ENCODE data around the gene RGS9.
"Not testable (repeated sequence)": the region's sequence is repeated elsewhere in the genome, so short reads cannot be mapped to it uniquely, and the experiment has no call there.

Gene RGS9

DNA sequence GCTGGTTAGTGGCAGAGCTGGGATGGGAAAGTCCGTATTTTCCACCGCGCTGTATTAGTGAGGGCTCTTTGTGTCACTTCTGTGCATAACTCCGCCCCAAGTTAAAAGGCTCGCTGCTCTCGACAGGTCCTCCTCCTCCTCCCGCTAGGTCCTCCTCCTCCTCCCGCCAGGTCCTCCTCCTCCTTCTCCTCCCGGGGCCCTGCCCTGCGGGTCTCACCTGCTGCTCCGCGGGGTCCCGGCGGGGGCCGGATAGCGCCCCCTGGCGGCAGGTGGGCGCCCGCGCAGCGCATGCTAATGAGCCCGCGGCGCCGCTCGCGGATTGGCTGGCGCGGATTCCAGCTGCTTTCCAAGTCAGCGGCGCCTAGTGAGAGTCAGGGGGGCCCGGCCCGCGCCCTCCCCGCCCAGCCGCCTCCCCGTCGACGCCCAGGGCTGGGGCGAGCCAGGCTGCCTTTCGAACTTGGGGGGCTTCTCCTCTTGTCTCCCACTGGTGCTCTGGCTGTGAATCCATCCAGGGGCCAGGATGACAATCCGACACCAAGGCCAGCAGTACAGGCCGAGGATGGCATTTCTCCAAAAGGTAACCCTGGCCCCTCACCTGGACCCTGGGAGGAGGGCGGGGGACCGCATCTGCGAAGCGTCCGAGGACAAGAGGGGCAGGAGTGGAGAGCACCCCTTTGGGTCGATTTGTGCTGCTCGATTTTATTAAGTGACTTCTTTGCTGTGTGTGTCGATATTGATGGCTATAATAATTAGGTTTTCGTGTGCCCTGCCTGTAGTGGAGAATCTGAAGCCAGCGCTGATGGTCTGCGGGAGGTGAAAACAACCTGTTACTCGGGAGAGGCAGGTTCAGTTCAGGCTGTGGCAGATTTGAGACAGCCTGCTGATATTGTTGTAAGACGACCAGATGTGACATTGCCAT lies at the start of gene RGS9:
TSS of gene RGS9 (plus strand) at position 350 of the 919 bp plus-strand sequence. CDS start at position 521, 171 bp downstream.
- peak; percentile 79 for DNase-seq (ENCODE audit: low read depth)

DNA sequence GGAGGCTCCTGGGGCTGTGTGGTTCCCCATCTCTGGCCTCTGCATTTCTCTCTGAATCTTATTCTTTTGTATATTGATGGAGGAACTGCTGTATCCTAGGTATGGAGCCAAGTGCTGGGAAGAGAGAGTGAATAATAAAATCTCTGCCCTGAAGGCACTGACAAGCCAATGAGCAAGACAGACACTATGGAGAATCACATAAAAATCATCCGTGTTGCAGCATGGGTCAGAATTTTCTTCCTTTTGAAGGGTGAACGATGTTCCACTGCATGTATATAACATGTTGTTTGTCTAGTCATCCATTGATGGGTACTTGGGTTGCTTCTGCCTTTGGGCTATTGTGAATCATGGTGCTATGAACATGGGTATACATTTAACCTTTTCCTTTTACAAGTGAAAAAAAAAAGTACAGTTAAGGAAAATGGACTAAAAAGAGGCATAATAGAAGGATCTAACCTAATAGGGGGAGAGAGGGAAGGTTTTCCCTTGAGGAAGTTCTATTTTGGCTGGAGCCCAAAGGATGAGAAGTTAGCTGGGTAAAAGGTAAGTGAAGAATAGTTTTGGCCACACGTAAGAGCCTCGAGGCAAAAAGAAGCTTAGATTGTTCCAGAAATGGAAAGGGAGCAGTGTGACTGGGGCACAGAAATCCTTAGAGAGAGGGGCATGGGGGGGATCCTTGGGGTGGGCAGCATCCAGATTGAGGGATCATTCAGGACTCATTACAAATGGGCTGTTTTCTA lies 48.4 kb upstream of the RGS9 start:
- DNase-seq (ENCODE audit: low read depth), result no peak

DNA sequence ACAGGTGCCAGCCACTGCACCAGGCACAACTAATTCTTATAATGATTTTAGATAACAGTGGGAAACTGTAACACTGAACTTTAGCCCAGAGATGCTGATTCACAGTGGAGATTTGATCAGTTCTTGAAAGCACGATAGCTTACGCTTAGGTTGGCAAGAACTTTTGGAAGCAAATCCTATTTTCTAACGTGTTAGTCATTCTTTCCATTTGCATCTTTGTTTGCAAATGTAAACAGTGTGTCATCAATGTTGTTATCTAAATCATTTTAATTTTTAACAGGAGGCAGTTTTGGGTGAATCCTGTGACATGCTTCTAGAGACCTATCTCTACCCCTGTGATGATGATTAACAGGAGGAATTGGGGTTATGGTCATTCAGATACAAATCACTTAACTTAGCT lies 44.9 kb upstream of the RGS9 start:
- no peak for DNase-seq (ENCODE audit: low read depth)

DNA sequence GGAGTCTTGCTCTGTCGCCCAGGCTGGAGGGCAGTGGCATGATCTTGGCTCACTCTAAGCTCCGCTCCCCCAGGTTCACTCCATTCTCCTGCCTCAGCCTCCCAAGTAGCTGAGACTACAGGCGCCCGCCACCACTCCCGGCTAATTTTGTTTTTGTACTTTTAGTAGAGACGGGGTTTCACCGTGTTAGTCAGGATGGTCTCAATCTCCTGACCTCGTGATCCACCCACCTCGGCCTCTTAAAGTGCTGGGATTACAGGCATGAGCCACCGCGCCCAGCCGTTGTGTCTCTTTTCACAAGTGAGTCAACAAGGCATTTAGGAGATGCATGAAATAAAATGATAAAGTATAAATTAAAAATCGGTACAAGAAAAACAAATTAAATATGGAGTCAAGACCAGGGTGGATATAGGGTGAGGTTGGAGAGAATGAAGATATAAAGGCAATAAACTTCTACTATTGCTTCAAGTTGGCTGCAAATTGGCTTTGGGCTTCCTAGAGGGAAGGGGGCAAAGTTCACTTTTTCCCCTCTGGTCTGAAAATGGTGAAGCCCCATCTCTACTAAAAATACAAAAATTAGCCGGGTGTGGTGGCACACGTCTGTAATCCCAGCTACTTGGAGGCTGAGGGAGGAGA lies 44.3 kb upstream of the RGS9 start:
- DNase-seq (ENCODE audit: low read depth), result not testable (repeated sequence)

DNA sequence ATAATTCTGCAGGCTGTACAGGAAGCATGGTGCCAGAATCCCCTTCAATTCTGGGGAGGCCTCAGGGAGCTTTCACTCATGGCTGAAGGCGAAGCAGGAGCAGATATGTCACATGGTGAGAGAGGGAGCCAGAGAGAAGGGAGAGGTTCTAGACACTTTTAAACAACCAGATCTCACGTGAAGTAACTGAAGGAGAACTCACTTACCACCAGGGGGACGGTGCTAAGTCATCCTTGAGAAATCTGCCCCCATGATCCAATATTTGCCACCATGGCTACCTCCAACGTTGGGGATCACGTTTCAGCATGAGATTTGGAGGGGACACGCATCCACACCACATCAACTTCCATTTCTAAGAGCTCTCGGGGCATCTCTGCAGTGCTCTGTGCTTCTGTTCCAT lies 43.2 kb upstream of the RGS9 start:
- DNase-seq (ENCODE audit: low read depth), result no peak

DNA sequence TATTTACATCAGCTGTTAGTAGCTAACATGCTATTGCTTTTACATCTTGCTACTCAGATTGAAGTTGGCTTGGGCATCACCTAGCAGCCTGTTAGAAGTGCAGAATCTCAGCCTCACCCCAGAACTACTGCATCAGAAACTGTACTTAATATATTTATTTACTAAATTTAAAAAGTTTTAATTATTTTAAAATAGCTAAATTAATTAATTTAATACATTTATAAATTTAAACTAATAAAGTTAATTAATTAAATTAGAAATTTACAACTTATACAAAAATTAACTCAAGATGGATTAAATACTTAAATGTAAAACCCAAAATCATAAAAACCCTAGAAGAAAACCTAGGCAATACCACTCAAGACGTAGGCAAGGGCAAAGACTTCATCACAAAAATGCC lies 41.7 kb upstream of the RGS9 start:
- DNase-seq (ENCODE audit: low read depth), result no peak

DNA sequence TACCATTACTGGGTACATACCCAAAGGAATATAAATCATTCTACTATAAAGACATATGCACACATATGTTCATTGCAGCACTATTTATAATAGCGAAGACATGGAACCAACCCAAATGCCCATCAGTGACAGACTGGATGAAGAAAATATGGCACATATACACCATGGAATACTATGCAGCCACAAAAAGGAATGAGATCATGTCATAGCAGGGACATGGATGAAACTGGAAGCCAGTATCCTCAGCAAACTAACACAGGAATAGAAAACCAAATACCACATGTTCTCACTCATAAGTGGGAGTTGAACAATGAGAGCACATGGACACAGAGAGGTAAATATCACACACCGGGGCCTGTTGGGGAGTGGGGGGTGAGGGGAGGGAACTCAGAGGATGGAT lies 40.8 kb upstream of the RGS9 start:
- not testable (repeated sequence) for DNase-seq (ENCODE audit: low read depth)

DNA sequence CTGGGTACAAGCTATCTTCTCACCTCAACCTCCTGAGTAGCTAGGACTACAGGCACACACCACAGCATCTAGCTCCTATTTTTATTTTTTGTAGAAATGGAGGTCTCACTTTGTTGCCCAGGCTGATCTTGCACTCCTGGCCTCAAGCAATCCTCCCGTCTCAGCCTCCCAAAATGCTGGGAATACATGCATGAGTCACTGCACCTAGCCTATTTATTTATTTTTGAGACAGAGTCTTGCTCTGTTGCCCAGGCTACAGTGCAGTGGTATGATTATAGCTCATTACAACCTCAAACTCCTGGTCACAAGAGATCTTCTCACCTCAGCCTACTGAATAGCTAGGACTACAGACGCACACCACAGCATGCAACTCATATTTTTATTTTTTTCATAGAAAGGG lies 40.1 kb upstream of the RGS9 start:
- no peak for DNase-seq (ENCODE audit: low read depth)

DNA sequence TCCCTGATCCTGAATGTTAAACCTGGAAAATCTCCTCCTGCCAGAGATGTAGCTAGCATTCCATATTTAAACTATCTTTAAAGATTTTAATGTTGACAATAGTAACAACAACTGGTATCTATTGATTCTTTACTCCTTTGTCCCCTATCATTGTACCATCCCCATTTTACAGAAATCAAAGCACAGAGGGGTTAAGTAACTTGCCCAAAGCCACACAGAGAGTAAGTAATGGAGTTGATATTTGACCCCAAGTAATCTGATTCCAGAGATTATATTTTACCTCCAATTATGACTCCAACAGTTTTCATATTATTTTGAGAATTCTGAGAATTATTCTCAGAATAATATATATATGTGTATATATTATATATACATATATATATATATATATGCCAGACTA lies 37.7 kb upstream of the RGS9 start:
- no peak for DNase-seq (ENCODE audit: low read depth)

DNA sequence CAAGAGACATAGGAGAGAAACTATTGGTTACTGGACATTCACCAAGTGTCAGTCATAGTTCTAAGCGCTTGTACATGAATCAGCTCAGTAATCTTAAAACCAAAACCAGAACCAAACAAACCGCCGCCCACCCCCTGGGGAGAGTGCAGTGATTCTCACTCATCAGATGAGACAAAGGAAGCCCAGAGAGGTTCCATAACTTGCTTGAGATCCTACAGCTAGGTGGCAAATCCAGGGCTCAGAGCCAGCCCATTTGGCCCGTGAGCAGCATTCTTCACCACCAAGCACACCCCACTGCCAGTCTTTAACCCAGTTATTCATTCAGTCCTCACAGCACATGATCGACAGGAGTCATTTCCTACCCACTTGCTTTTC lies 37.2 kb upstream of the RGS9 start:
- peak; percentile 52 for DNase-seq (ENCODE audit: low read depth)

DNA sequence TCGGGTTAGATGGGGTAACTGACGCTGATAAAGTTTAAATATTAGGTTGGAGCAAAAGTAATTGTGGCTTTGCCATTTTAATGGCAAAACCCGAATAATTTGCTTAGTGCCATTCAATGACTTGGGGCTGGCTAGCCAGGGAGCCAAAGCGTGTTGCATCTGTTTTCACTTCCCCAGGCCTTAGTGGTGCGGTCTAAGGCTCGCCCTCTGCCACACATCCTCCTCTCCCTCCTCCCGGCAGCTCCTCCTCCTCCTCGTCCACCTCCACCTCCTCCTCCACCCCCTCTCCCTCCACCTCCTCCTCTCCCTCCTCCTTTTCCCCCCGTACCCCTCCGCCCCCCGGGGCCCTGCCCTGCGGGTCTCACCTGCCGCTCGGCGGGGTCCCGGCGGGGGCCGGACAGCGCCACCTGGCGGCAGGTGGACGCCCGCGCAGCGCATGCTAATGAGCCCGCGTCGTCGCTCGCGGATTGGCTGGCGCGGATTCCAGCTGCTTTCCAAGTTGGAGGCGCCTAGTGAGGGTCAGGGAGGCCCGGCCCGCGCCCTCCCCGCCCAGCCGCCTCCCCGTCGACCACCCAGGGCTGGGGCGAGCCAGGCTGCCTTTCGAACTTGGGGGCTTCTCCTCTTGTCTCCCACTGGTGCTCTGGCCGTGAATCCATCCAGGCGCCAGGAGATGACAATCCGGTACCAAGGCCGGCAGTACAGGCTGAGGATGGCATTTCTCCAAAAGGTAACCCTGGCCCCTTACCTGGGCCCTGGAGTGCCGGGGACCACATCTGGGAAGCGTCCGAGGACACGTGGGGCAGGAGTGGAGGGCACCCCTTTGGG lies 36.6 kb upstream of the RGS9 start:
- DNase-seq (ENCODE audit: low read depth), result peak; percentile 74

DNA sequence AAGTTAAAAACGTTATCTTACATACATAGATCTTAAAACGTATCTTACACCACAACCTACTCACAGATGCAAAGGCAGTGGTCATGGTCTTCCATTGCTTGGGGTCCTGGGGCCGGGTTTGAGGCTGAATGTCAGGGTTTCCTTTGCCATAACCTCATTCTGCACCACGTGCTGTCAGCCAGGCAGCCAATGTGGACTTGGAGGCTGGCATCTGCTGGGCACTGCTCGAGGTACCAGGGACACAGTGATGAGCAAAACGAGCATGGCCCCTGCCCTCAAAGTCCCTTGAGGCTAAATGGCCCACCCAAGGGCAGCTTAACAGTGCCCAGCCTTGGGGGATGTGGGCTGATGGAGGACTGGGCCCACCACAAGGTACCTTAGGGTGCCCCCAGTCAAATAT lies 35.8 kb upstream of the RGS9 start:
- no peak for DNase-seq (ENCODE audit: low read depth)

DNA sequence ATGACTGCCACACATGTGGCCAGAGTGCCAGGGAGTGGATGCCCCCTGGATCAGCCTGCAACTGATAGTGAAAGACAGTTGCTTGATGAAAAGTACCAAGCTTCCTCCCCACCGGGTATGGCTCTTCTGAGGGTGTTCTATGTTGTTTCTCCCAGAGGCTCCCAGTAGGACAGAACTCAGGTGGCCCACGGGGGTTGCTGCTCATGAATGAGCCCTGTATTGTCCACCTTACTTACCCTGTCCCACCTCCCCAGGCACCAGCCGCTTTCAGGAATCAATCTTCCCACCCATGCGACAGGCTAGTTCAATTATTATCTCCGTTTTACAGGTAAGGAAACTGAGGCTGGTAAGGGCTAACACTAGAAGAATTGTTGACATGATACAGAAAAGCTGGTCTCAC lies 34.9 kb upstream of the RGS9 start:
- no peak for DNase-seq (ENCODE audit: low read depth)

DNA sequence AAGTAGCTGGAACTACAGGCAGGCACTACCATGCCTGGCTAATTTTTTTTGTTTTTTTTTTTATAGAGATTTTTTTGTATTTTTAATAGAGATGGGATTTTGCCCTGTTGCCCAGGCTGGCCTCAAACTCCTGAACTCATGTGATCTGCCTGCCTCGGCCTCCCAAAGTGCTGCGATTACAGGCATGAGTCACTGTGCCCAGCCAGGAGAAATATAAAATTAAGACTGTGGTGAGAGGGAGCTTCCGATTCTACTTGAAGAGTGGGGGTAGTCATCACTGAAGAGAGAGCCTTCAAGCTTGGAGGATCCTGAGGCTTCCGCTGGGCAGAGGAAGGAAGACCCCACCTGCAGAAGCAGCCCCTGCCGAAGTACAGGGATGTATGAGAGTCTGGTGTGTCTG lies 34.4 kb upstream of the RGS9 start:
- DNase-seq (ENCODE audit: low read depth), result no peak

DNA sequence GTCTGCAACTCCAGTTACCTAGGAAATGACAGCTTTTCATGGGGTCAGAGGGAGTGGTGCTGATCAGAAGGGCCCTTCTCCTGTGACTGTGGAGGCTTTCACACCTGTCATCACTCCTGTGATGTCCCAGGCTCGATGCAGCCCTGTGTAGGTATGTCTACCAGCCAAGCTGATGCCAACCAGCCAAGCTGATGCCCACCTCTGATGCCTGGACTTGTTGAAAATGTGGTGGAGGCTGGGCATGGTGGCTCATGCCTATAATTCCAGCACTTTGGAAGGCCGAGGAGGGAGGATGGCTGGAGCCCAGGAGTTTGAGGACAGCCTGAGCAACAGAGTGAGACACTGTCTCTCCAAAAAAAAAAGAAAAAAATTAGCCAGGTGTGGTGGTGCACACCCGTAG lies 33.7 kb upstream of the RGS9 start:
- no peak for DNase-seq (ENCODE audit: low read depth)

DNA sequence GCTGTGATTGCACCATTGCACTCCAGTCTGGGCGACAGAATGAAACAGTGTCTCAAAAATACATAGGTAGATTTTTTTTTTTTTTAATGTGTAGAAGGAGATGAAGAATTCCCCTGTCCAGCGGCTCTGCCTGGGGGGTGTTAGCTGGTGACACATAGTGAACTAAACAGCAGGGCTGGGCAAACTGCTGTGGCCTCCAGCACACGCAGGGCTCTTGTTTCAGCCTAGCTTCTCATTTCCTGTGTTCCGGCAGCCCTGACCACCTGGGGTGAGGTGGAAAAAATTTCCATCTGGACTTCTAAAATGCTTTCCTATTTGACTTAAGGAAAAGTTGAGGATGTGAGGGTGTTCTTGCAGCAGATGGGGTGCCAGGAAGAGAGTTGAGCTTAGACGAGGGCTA lies 33.3 kb upstream of the RGS9 start:
- no peak for DNase-seq (ENCODE audit: low read depth)

DNA sequence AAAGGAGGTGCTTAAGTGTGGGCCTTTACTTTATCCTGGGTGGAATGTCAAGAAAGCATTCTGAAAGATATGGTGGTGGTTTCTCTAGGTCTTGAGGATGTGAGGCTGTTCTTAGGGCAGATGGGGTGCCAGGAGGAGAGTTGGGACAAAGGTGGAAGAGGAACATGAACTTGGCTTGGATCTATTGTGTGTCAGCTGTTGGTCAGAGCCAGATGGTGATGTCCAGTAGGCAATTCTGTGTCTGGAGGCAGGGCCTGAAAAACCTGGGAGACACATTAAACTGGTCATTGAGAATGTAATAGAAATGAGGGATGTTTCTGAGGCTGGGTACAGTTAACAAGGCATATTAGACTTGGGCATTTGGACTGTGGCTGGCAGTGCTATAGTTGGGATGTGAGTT lies 32.6 kb upstream of the RGS9 start:
- no peak for DNase-seq (ENCODE audit: low read depth)

DNA sequence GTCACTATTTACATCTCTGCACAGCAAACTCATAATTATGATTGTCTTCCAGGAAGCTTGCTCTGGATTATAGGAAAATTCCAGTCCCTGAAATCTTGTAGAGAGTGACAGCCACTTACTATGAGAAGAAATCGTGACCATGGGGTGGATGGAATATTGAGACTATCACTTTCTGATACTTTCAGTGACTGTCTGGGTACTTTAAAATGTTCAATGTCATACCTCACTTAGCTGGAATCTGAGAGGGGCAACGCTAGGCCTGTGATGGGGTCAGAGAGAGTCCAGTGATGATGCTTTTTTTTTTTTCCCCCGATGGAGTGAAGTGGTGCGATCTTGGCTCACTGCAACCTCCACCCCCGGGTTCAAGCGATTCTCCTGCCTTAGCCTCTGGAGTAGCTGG lies 32.2 kb upstream of the RGS9 start:
- no peak for DNase-seq (ENCODE audit: low read depth)

DNA sequence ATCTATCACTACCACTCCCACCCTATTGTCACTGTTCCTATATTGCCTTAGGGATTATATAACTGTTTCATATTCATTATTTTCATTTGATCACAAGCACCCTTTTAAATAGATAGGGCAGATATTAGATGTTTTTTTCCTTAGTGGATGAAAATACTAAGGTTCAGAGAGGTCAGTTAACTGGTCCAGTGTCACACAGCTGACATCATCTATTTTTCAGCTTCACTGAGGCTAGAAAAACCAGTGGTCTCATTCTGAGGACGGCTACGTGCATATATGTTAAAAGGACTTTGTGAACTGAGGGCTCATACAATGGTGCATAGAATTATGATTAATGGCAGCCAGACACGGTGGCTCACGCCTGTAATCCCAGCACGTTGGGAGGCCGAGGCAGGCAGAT lies 29.0 kb upstream of the RGS9 start:
- no peak for DNase-seq (ENCODE audit: low read depth)

DNA sequence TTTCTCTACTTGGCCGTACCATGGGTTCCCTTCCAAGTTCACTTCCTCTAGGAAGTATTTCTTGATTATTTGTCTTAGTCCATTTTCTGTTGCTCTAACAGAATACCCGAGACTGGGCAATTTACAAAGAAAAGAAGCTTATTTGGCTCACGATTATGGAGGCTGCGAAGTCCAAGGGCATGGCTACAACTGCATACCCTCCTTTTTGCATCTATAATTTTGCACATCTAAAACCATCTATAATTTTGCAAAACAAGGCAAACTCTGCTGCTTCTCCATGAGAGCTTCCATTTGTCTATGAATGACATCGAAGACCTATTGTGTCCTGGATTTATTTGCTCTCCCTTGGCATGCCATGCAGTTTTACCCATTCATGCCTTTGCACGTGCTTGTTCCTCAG lies 27.6 kb upstream of the RGS9 start:
- no peak for DNase-seq (ENCODE audit: low read depth)

DNA sequence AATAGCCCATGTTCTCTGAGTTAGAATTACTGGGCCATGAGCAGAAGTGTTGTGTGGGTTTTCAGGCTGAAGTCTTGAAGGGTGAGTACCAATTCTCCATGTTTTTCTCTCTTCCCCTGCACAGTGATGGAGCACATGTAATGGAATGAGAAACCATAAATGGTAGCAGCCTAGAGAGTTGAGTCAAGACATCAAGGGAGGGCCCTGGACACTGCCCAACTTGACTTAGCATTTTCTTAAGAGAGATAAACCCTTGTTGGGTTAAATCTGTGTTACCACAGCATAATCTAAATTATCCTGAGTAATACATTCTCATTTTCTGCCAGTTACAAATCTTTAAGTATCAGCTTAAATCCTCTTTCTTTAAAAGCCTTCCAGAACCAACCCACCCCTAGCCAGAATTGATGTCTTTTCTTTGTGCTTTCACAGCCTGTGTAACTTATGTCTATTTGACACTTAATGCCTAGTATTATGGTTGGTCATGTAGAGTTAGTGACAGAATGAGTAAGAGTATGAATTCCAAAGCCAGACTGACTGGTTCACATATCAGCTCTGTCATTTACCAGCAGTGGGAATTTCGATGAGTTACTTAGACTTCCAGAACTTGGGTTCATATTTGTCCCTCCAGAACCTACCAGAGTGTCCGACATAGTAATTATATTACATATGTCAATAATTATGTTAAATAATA lies 27.0 kb upstream of the RGS9 start:
- no peak for DNase-seq (ENCODE audit: low read depth)

DNA sequence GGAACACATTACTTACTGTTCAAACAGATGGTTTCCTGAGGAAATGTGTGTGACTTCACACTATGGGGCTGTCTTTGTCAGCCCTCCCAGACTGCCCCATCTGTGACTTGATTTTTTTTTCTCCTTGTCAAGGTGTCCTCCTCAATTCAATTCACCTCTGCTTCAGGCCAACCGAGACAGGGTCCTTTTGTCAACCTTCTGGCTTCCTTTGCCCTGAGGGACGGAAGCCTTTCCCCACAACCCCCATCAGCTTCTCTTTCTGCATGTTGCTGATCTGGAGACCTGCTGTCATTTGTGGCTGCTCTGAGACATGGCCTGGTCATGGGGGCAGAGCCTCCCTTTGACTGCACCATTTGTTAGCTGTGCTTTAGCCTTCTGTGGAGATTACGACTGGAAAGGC lies 21.3 kb upstream of the RGS9 start:
- DNase-seq (ENCODE audit: low read depth), result no peak

Data from activated gamma-delta T cell treated with anti-CD3 and anti-CD28 coated beads, Interleukin-2, amount 50 U/mL, for 16 hours (primary cell).